GM19452 (cell line): ENCODE measurements around the gene SEC14L5.
"Not testable (repeated sequence)": the region's sequence is repeated elsewhere in the genome, so short reads cannot be mapped to it uniquely, and the experiment has no call there.

ENCODE experiments used
- ATAC-seq: cut with Tn5 transposase; IDR thresholded peaks from one replicate; pipeline ENCODE4 v1.9.1; 2021; ENCODE audit not compliant: unreplicated experiment

SEC14L5 gene

GRCh38 chr16:5033256-5034166 lies 75.4 kb downstream of the SEC14L5 start, which contains the start of gene NAGPA:
Gene NAGPA (minus strand): TSS chr16:5033935. CDS start chr16:5033914, 21 bp downstream.
- peak; percentile 79 for ATAC-seq

DNA sequence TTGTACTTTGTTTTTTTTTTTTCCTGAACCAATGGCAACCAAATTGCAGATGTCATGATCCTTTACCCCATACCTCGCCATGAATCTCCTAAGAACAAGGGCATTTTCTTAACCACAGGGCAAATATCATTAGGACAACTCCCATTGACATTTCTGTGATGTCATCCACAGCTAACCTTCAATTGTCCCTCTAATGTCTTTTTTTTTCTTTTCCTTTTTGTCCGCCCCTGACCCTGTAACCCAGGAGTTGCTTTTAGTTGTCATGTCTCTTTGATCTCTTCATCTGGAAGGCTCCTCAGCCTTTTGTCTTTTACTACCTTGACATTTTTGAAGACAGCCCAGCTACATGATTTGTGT lies 76.0 kb downstream of the SEC14L5 start:
- no peak for ATAC-seq

DNA sequence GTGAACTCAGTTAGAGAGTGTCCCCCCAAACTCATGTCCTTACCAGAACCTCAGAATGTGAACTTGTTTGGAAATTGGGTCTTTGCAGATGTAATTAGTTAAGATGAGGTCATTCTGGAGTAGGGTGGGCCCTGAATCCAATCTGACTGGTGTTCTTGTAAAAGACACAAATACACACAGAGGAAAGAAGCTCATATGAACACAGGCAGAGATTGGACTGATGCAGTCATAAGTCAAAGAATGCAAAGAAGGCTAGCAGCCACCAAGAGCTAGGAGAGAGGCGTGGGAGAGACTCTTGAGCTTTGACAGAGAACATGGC lies 77.7 kb downstream of the SEC14L5 start:
- no peak for ATAC-seq

GRCh38 chr16:5036228-5037156 lies 78.4 kb downstream of the SEC14L5 start:
- no peak for ATAC-seq

- ATAC-seq = no peak
These were observed 82.3 kb downstream of the SEC14L5 start for GRCh38 chr16:5040451-5040850.

- ATAC-seq = peak; percentile 69
These were observed 83.5 kb downstream of the SEC14L5 start for GRCh38 chr16:5041600-5042133.

- ATAC-seq = no peak
These were observed 84.5 kb downstream of the SEC14L5 start for GRCh38 chr16:5042574-5043171.

DNA sequence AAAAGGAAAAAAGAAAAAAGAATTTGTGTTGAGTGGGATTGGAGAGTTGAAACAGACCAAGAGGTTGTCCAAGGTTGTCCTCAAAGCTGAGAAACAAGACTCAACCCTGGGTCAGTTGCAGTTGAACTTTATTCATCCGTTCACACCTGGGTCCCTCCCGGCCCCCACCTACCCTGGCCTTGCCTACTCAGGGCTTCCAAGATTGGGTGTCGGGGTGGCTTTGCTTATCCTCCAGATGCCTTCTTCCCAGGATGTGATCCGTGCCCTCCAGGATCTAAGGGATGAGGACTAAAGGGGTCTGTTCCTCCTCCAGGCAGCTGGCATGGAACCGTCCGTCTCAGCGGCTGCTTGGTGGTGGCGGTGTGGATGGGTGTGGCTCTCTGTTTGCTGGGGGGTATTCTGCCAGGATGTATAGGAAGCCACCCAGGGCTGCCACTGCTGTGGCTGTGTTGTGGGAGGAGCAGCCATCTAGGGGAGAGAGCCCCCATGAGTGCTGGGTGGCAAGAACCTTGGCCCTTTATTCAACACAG lies 85.9 kb downstream of the SEC14L5 start:
- ATAC-seq = no peak

GRCh38 chr16:5044581-5044980 lies 86.5 kb downstream of the SEC14L5 start:
- ATAC-seq = not testable (repeated sequence)

- ATAC-seq = no peak
These were observed 87.5 kb downstream of the SEC14L5 start for GRCh38 chr16:5045499-5046115.

DNA sequence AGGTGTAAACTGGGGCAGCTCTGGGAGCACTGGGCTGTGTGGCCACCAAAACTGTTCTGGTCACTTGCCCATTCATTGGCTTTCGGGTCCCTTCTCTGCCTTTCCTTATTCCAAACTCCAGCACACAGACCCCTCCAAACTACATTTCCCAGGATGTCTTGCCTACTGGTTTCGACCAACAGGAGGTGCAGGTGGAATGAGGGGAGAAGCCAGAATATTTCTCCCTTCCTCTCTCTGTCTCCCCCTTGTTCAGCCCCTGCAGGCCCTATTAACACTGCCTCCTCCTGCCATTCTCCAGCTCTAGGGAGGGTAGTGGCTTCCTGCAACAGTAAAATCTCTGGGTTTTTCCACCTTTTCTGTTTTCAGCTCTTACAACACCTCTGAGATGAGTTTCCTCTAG lies 88.8 kb downstream of the SEC14L5 start:
- no peak for ATAC-seq

GRCh38 chr16:5054876-5055865 lies 97.0 kb downstream of the SEC14L5 start:
- ATAC-seq = no peak

- ATAC-seq = no peak
These were observed 98.2 kb downstream of the SEC14L5 start for GRCh38 chr16:5056352-5056751.

DNA sequence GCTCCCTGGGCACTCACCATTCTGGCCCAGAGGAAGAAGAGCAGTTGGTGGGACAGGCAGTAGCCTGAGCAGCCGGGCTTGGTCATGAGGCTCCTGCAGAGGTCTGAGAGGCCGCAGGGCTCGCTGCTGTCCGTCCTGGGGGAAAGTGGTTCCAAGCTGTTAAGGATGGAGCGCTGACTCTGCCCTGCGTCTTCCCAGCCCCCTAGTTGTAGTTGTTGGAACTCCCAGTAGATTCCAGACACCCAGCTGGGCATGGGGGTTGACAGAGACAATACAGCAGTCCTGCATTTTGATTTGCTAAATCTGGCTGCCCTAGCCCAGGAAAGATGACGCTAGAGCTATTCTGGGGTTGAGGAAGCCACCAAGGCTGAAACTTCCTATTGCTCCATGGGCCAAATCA lies 100.3 kb downstream of the SEC14L5 start:
- no peak for ATAC-seq

GRCh38 chr16:5059386-5060072 lies 101.4 kb downstream of the SEC14L5 start:
- ATAC-seq = no peak

- ATAC-seq = no peak
These were observed 102.0 kb downstream of the SEC14L5 start for GRCh38 chr16:5060073-5060641.

GRCh38 chr16:5062051-5062450 lies 103.9 kb downstream of the SEC14L5 start:
- ATAC-seq = no peak
